Fibroblast of pulmonary artery (primary cell): ENCODE measurements around the gene RARRES2.

ENCODE experiments used
- DNase-seq: peaks from one replicate; pipeline ENCODE4 v3.0.0-alpha.2; 2010; ENCODE audit warnings: low read depth
- H3K4me3 ChIP-seq: replicated peaks from 2 replicates; pipeline ENCODE4 v1.5.1; 2011; ENCODE audit warnings: low read depth, mild to moderate bottlenecking, control low read depth, low read length, moderate library complexity
- CTCF ChIP-seq: IDR thresholded peaks from 2 replicates; pipeline ENCODE4 v1.5.1; 2011; ENCODE audit warnings: mild to moderate bottlenecking, control low read depth, low read length, inconsistent platforms; ENCODE audit errors: missing control alignments

RARRES2 gene

DNA sequence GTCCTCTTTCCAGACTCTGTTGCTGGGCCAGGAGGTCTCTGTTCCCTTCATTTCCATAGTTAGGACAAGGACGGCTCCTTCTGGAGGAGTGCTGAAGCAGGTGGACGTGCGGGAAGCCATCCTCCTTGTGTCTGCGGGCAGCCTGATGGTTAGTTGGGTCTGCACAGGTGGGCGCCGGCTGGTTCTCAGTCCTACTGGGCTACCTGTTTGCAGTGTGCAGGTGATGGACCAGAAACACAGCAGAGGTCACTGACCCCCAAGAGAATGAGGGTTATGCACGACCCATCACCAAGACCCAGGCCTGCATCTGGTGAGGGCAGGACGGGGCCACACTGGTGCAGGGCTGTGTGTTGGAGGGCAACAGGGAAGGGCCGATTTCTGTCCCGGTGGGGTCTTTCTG lies 7.8 kb downstream of the RARRES2 start:
- no peak for DNase-seq
- TF ChIP-seq CTCF = no peak
- H3K4me3 ChIP-seq = no peak overlapping the region

DNA sequence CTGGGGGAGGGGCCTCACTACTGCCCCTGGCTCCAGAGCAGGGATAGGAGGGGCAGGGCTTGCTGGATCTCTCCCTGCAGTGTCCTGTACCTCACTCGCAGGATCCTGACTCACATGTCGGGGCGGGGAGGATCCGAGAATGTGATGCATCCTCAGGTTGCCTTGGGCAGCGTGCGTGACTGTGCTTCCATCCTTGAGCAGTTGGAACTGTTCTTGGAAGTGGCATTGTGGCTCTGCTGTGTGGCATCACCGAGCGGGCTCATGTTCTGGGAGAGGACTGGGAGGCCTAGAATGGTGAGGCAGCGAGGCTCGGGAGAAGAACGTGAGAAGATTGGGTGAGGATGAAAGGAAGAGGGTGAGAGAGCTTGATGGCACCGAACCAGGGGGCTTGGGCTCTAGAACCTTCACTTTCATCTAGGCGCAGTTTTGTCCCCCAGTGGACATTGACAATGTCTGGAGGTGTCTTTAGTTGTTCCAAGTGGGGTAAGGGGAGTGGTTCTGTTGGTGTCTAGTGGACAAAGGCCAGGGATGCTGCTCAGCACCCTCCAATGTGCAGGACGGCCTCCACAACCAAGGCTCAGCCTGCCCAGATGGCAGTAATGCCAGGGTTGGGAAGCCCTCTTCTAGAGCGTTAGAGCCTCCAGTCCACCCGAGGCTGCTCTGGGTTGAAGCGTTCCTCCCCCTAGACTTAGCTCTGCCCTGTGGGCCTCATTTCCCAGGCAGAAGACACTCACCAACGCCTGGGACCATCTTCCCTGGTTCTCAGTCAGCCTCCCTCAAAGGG lies 8.4 kb downstream of the RARRES2 start:
- no peak for TF ChIP-seq CTCF
- H3K4me3 ChIP-seq = no peak overlapping the region
- no peak for DNase-seq

GRCh38 chr7:150330211-150330885 lies 11.1 kb downstream of the RARRES2 start:
- no peak for TF ChIP-seq CTCF
- DNase-seq = no peak
- H3K4me3 ChIP-seq = no peak overlapping the region

- H3K4me3 ChIP-seq = no peak overlapping the region
- DNase-seq = no peak
- TF ChIP-seq CTCF = no peak
Measured at GRCh38 chr7:150329331-150330120, 11.9 kb downstream of the RARRES2 start.

GRCh38 chr7:150327308-150327707 lies 14.1 kb downstream of the RARRES2 start:
- TF ChIP-seq CTCF = no peak
- H3K4me3 ChIP-seq = no peak overlapping the region
- DNase-seq = no peak

GRCh38 chr7:150326657-150327268 lies 14.7 kb downstream of the RARRES2 start:
- no peak for TF ChIP-seq CTCF
- no peak for DNase-seq
- no peak overlapping the region for H3K4me3 ChIP-seq
